ENCODE measurements around the gene CD300LF.

DNA sequence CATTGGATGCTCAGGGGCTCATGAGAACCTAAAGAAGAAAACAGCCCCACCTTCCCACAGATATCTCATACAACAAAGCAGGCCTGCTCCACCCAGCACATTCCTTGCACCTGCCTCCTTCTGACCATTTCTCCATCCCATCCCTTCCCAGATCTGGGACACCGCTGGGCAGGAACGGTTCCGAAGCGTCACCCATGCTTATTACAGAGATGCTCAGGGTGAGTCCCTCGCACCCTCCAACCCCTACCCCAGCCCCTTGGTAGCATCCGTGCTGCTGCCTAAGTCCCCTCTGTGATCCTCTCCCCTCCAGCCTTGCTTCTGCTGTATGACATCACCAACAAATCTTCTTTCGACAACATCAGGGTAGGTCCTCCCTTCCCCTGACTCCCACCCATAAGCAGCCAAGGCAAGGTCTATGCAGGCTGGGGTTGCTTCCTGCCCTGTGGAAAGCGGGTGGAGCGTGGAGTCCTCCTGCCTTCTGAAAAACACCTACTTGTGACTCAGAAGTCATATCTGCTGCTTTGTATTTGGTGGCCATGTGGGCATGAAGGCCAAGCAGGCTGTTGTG, 30.3 kb upstream of the CD300LF start:
- TF ChIP-seq ZNF274 (IDR thresholded peaks at IDR 0.05; ENCODE audit: low read depth, low read length) = no peak
- no peak for TF ChIP-seq YY1 (IDR thresholded peaks at IDR 0.05; ENCODE audit: insufficient read depth, insufficient read length)
- TF ChIP-seq SUZ12 (IDR thresholded peaks at IDR 0.05; ENCODE audit: extremely low read depth, insufficient read depth, insufficient read length) = no peak
